AG09309 (cell line): ENCODE results near the gene SEM1.
"Not testable (repeated sequence)": the region's sequence is repeated elsewhere in the genome, so short reads cannot be mapped to it uniquely, and the experiment has no call there.

Source experiments
- DNase-seq: peaks from one replicate; pipeline ENCODE4 v3.0.0-alpha.2; 2010; ENCODE audit warnings: low read depth
- H3K4me3 ChIP-seq: 2 replicates; pipeline ENCODE4 v1.5.1; 2011; ENCODE audit warnings: mild to moderate bottlenecking, low read depth, low read length, moderate library complexity; ENCODE audit not compliant: control insufficient read depth
- CTCF ChIP-seq: IDR thresholded peaks from 2 replicates; pipeline ENCODE4 v1.5.1; 2011; ENCODE audit warnings: mild to moderate bottlenecking, low read depth, low read length, inconsistent platforms; ENCODE audit not compliant: insufficient read depth, control insufficient read depth; ENCODE audit errors: missing control alignments

Gene SEM1

GRCh38 chr7:96737545-96738050 is 28.0 kb upstream of the SEM1 start:
- no peak overlapping the region for H3K4me3 ChIP-seq
- DNase-seq = no peak
- no peak for TF ChIP-seq CTCF

- H3K4me3 ChIP-seq = no peak overlapping the region
- TF ChIP-seq CTCF = no peak
- no peak for DNase-seq
Measured at GRCh38 chr7:96734343-96734742, 24.7 kb upstream of the SEM1 start.

GRCh38 chr7:96729820-96730219 is 20.2 kb upstream of the SEM1 start:
- no peak overlapping the region for H3K4me3 ChIP-seq
- DNase-seq = no peak
- no peak for TF ChIP-seq CTCF

GRCh38 chr7:96728139-96728538 is 18.5 kb upstream of the SEM1 start:
- DNase-seq = no peak
- H3K4me3 ChIP-seq = no peak overlapping the region
- TF ChIP-seq CTCF = no peak

GRCh38 chr7:96727534-96728088 is 18.0 kb upstream of the SEM1 start:
- no peak for TF ChIP-seq CTCF
- DNase-seq = no peak
- H3K4me3 ChIP-seq = no peak overlapping the region

- H3K4me3 ChIP-seq = no peak overlapping the region
- no peak for TF ChIP-seq CTCF
- DNase-seq = no peak
Measured at GRCh38 chr7:96723622-96724021, 14.0 kb upstream of the SEM1 start.

GRCh38 chr7:96722928-96723327 is 13.3 kb upstream of the SEM1 start:
- DNase-seq, H3K4me3 ChIP-seq: not testable (repeated sequence)
